HG03439 (cell line): ENCODE measurements around the gene PTCD2.
"Not testable (repeated sequence)": the region's sequence is repeated elsewhere in the genome, so short reads cannot be mapped to it uniquely, and the experiment has no call there.

Experiments
- ATAC-seq: cut with Tn5 transposase; IDR thresholded peaks from one replicate; pipeline ENCODE4 v1.9.1; 2021; ENCODE audit warnings: mild to moderate bottlenecking, moderate library complexity; ENCODE audit not compliant: unreplicated experiment

The PTCD2 gene

DNA sequence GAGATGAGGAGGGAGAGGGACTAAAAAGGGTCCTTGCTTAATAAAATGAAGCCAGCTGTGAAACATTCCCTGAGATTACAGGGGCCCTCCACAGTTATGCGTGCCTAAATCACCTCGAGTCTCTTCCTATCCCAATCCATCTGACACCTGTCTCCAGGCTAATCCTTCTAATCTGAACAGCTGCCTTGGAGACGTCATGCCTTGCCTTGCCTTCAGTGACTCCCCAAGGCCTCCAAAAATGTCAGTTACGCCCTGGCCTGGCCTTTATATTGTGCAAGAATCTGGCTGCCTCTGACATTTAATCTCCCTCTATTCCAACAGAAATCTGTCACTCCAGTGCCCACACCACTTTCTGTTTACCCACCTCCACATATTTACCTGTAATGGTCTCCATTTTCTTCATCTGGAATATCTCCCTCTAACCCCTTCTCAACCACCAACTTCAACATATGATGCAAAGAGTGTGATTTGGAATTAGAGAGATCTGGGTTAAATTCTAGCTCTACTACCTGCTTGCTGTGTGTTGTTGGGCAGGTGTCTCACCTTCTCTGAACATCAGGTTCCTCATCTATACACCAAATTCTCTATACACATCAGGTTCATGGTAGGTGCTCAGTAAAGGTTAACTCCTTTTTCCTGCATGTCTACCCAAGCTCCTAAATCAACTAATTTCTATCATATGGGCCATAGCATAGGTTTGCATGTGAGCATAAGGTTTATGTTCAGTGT, 57.9 kb downstream of the PTCD2 start:
- ATAC-seq, result no peak

DNA sequence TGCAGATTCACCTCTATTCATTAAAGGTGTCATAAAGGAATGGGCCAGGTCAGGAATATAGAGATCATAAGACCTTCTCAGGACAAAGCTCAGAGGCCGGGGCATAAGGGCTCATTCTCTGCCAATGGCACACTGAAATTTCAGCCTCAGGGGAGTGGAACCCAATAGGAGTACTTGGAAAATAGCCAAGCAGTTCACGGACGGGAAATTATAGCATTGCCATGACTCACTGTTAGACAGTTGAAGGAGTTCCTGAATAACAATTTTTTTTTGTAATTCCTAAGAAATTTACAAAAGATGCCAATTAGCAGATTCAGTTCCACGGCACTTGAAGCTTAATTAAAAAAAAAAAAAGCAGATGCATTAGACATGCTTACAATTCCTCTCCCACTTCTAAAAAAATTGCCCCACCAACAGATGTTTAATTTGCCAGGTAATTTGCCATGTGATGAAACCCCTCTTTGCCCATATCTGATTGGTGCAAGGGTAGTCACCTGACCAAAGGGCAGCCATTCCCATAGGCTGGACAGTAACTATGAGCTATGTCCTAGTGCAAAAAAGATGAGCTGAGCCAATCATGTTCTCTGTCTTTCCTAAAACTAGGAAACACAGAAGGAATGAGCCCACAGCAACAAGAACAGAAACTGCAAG, 58.6 kb downstream of the PTCD2 start:
- no peak for ATAC-seq

DNA sequence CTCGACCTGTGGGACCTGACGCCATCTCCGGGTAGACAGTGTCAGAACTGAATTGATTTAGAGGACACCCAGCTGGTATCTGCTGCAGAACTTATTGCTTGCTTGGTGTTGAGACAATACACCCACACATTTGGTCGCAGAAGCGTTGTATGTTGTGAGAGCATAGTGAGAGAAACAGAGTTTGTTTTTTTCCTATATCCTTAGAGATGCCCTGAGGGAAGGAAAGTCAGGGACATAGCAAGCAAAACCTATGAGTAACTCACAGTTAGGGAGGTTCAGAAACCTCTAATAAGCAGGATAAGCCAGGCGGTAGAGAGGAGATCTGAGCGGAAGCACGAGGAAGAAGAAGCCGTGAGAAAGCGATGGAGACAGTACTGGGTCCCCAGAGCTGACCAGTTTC, 59.8 kb downstream of the PTCD2 start:
- no peak for ATAC-seq

DNA sequence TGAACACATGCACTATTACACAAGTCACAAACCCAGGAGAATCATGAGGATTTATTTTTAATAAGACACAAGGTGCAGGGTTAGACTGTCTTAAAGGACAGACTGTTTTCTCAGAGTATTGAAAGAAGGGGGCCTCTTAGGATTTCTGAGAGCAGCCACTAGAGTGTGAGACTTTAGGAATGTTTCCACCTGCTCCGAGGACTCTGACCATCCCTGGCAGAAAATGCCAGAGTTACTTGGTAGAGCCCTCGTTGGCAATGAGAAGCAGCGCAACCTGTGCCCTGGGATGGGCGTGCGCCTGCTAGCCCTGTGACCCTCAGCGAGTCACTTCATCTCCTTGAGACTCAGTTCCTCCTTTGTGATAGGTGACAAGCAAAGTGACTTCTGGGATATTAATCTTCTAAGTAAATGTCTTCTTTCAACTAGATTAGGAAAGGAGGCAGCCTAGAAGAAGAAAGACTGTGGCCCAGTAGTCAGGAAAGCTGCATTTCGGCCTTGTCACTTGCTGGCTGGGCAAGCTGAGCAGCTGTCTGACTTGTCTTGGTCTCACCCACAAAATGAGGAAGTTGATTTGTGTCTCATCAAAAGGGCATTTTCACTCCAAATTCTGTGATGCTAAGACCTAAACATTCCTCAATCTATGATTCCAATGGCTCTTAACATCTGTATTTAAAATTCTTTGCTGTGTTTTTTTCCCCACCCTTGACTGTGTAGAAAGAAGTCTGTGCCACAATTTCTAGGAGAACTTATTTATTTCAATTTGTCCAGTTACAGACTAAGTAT, 60.5 kb downstream of the PTCD2 start:
- ATAC-seq, result peak; percentile 48

DNA sequence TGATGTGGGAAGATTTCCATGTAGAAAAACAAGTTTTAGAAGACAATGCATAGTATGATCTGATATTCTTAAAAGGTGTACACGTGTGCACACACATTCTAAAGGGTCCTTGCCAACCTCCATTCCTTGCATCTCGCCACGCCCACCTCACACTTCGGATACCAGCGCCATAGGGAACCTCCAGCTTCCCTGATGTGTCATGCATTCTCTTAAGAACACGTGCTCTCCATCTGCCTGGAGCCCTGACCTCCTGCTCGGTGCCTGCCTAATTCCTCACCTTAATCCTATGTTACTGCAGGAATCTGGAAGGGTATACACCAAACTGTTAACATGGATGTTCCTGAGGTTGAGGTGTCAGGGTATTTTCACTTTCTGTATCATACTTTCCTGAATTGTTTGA, 63.1 kb downstream of the PTCD2 start:
- ATAC-seq, result no peak

DNA sequence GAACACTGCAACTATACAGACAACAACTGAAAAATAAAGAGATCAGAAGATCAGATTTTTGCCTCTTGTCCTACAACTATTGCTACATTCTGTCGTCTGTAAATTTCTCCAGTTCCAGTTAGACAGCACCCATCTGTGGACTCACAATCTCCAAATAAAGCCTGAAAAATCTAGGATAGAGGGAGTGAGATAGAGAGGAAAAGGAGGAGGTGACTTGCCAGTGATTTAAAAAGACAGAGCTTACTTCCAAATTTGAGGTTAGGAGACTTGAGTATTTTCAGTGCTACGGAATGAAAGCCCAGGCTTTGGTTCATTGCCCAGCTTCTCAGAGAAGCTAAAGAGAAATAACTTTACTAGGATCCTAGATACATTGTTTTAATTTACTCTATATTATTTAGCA, 63.6 kb downstream of the PTCD2 start:
- no peak for ATAC-seq

DNA sequence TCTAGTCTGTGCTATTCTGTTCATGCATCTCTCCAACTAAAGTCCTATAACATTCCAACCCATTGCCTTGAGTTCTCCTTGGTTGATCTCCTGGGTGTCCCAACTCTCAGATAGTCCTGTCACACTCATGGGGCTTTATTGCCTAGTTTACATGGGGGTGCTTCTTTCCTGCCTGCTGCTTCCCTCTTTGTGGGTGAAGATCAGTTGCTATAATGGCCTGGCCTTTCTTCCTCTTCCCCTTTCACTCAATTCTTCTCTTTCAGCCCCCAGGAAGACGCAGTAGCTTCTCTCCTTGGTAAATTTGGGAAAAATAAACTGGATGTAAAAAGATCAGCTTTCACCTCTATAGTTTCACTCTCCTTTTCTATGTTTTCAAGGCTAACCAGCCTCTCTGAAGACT, 66.5 kb downstream of the PTCD2 start:
- no peak for ATAC-seq

DNA sequence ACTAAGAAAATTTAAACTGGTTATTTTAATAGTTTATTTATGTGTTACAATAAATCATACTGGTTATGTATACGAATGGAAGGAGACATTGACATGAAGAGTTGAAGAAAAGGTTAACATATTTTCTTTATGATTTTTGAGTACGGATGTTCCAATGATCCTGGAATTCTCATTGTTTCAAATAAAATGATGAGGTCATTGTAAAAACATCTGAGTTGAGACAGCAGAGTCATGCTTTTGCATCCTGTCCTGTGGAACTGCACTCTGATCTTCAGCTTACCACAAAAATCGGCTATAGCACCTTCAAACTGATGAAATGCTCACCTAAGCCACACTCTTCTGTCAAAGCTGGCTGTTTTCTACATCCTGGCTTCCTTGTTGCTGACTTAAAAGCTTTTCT, 67.8 kb downstream of the PTCD2 start:
- ATAC-seq, result no peak

DNA sequence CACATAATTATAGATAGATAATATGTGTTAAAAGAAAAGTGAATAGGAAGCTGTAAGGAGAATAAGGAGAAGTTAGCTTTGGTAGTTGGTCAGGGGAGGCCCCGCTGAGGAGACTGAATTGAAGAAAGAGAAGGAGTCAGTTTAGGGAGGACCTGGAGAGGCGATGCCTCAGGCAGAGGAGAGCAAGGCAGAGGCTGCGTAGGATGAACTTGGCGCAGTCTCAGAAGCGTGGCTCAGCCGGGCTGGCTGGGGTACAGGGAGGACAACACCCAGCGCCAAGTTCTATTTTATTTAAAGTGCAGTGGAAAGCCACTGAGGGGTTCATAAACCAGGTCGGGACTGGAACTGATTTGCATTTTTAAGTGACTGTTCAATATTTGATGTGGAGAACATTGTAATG, 68.5 kb downstream of the PTCD2 start:
- ATAC-seq, result no peak

DNA sequence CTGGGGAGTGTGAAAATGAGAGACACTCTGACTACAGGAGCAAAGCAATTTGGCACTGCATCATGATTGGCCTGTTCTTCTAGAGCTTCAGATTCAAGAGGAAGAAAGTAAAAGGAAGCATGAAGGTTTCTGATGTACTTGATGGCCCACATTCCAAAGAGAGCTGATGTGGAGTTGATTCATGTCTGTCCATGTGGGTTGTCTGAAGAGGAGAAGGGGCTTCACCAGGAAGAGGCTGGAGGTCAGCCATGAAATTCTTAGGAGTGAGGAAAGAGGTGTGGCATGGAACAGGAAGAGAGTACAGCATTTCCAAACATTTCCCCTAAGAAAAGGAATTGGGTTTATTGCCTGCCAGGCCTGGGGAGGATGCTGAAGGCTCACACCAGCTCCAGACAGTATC, 70.7 kb downstream of the PTCD2 start:
- ATAC-seq, result no peak

DNA sequence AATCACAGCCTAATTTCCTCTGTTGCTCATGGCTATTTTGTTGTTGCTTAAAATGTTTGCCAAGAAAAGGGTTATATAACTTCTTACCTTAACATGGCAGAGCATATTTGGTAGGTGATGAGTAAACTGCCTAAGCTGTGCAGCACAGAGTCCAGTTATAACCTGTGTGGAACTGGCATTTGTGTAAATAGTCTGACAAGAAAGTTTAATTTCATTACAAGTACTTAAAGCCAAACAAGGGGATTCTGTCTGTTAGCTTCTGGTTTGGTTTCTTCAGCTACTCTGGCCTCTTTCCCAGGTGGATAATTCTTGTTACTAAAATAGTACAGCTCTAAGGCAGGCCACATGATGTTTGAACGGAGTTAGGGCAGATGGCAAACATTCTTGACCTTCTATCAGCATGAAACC, 72.2 kb downstream of the PTCD2 start:
- ATAC-seq, result no peak

DNA sequence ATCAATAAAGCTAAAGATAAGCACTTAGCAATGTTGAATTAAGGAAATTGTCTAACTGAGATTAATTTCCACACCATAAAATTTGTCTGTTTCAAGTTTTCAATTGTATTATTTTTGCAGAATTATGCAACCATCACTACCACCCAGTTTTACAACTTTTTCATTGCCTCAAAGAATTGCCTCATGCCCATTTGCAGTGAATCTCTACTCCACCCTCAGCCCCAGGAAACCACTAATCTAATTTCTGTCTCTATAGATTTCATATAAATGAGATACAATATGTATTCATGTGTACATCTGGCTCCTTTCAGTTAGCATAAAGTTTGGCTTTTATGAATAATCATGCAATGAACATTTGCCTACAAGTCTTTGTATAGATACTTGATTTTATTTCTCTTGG, 72.9 kb downstream of the PTCD2 start:
- ATAC-seq, result no peak

DNA sequence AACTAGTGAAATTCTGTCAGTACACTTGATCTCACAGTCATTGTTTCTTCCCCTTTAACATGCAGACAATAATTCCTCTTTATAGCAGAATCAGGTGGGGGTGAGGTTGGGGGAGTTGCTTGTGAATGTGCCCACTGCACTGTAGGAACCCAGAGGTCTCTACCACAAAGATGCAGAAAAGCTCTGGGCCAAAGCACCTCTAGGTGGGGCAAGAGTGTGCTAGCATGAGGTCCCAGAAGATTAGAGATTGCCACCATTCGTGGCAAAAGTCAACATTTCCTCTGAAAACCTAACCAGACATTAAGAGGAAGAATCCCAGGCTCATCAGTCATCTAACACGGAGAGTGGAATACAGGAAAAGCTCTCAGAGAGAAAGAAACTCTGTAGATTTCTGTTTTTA, 74.5 kb downstream of the PTCD2 start:
- no peak for ATAC-seq

DNA sequence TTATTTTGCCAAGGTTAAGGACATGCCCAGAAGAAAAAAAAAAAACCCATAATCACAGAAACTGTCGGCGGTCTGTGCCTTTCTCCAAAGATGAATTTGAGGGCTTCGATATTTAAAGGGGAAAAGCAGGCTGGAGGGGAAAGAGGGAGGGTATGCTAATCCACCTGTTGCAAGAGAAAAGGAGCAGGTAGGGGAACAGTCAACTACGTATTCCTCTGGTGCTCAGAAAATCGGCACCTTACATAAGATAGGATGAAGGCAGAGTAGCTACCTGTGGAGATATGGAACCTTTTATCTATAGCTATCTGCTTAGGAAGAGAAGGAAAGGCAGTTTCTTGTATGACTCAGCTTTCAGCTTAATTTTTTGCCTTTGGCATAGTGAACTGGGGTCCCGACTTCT, 77.7 kb downstream of the PTCD2 start:
- ATAC-seq, result no peak

DNA sequence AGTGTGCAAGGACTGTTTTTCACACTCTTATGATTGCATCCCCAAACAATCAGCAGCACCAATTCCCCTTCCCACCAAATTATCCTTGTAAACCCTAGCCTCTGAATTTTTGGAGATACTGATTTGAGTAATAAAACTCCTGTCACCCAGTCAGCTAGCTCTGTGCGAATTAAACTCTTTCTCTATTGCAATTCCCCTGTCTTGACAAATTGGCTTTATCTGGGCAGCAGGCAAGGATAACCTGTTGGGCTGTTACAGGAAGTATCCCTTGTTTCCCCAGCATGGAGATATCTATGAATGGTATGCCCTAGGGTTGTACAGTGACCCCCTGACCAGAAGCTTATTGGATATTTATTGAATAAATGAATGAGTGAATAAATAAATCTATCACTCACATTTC, 80.8 kb downstream of the PTCD2 start:
- ATAC-seq, result no peak

DNA sequence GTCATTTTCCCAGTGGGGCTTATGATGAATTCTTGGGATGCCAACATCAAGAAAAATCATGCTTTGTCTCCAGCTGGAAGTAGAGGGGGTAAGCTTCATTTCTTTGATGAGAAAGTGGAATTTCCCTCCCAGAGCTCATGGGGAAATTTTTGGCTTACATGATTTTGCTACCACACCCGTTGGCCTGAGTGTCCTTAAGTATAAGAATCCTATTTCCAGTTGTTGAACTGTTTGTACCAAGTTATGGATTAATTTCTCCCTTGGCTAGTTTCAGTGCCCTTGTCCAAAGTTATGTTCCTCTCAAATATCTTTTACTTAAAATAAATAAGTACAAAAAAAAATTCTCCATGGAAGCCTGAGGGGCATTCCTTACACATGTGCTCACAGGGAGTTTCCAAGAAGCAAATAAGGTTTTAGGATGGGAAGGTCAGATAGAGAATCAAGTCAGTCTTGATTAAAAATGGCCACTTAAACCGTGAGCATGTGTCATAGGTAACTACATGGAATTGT, 82.3 kb downstream of the PTCD2 start:
- no peak for ATAC-seq

DNA sequence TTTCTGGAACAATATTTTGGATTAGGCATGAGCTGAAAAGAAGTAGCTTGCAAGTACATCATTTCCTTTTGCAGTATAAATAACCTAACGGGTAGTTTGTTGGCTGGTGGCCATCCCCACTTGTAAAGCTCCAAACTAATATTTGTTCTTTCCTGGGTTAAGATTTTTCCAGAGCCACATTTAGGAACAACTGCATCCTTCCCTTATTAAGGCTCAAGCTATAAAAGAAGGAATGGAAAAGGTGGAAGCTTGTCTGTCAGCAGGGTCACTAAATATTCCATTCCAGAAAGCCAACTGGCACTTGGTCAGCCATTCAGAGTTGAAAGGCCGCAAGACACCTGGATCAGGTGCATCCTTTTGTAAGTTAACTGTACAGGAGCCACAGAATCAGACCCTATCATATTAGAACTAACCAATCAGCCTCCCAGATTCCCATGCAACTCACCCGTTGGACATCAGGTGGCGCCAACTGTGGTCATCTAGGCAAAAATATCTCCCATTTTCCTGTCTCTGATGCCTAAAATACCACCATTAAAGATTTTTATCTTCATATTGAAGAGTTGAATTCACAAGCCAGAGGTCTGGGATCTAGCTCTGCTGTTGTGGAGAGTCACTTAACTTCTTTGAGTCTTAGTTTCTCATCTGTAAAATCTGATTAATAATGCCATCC, 82.9 kb downstream of the PTCD2 start:
- no peak for ATAC-seq

DNA sequence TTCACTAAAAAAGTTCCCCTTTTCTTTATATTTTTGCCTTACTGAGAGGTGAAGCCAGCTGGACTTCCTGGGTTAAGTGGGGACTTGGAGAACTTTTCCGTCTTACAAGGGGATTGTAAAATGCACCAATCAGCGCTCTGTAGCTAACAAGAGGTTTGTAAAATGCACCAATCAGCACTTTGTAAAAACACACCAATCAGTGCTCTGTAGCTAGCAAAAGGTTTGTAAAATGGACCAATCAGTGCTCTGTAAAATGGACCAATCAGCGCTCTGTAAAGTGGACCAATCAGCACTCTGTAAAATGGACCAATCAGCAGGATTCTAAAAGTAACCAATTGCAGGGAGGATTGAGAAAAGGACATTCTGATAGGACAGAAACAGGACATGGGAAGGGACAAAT, 84.6 kb downstream of the PTCD2 start:
- ATAC-seq, result not testable (repeated sequence)

DNA sequence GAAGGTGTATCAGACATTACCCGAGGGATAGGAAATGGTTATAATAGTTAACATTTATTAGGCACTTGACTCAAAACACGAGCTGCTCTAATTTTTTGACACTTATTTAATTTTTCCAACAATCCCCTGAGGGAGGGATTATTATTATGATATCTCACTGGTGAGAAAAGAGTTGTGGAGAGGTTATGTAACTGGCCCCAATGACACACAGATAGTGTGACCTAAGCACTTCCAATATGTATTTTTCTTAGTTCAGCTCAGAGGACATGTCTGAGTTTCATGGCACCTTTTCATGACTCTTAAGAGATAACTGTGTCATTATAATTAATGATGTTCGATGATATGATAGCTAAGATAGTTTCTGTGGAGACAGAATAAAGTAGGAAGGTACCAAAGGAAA, 86.9 kb downstream of the PTCD2 start:
- no peak for ATAC-seq

DNA sequence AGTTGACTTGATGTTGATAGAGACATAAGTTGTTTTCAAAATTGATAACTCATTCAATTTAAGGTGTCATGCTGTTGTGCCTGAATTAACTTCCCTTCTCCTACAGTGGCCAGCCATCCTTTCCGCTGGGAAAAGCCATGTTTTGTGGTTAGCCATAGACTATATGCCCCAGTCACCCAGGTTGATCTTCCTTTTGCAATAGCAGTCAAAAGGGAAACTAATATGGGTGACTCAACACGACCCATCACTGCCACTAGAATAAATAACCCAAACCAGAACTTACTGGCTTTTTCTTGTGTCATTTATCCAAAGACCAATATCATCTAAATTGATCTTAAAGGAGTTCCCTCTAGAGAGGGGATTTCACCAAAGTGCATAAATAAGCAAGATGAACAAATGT, 87.4 kb downstream of the PTCD2 start:
- no peak for ATAC-seq

DNA sequence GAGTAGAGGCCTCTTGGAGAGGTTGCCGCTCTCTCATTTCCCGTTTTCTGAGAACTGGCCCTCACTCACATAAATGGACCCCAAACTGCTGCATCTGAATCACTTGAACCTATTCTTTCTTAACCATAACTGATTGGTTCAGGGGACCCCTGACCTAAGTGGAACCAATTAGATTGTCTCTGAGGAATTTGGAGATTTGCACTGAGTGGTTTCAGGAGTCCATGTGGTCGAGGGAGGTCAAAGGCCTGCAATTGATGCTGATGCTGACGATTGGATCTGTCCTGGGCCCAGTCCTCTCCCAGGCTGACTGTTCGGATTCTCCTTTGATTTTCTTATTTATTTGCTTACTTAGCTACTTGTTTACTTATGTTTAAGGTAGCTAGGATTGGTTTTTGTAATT, 88.0 kb downstream of the PTCD2 start:
- no peak for ATAC-seq
